Muscle of leg (tissue), 11 donors: ENCODE data around the gene ARL3. TPM values are rescaled to one million over a fixed set of nuclear protein-coding genes. Genes with fewer than 3 reads are reported as not detected.
"Not testable (repeated sequence)": the region's sequence is repeated elsewhere in the genome, so short reads cannot be mapped to it uniquely, and the experiment has no call there.

Experiments used
- DNase-seq: peaks from one replicate; pipeline ENCODE4 v3.0.0; 2013
- H3K27ac ChIP-seq: one replicate; pipeline ENCODE4 v1.5.1; 2013; ENCODE audit warnings: mild to moderate bottlenecking, low read length, control low read depth
- H3K27me3 ChIP-seq: one replicate; pipeline ENCODE4 v1.6.1; 2013; ENCODE audit warnings: low read length; ENCODE audit not compliant: control insufficient read depth, insufficient read depth
- H3K36me3 ChIP-seq: one replicate; pipeline ENCODE4 v1.6.1; 2013; ENCODE audit warnings: low read length; ENCODE audit not compliant: control insufficient read depth, insufficient read depth
- H3K4me1 ChIP-seq: one replicate; pipeline ENCODE4 v1.6.1; 2013; ENCODE audit warnings: low read length; ENCODE audit not compliant: control insufficient read depth, insufficient read depth
- H3K4me3 ChIP-seq: one replicate; pipeline ENCODE4 v1.5.1; 2013; ENCODE audit warnings: low read length, control low read depth
- H3K9me3 ChIP-seq: replicated peaks from 2 replicates; pipeline ENCODE4 v1.6.1; 2013; ENCODE audit warnings: low read depth, low read length; ENCODE audit not compliant: control insufficient read depth
- WGBS: methylation state at CpG from one replicate; pipeline ENCODE4 v1.1.5; 2013; ENCODE audit warnings: missing lambda C conversion rate; ENCODE audit not compliant: insufficient coverage; 5-methylcytosine and 5-hydroxymethylcytosine counted together
- polyA plus RNA-seq, 8 donors: library from polyadenylated mRNA; unstranded; fragments of 120-200 nt; gene quantifications; one replicate each; pipeline versions ENCODE4 v1.2.1 to v1.2.3, GENCODE V29; 2013; ENCODE audit warnings: inconsistent platforms in 1 of 8, low replicate concordance in 1 of 8; ENCODE audit not compliant: insufficient read length in 8 of 8, insufficient read depth in 1 of 8
- total RNA-seq: library from RNA; stranded (reverse); fragments of 120-200 nt; gene quantifications from one replicate; pipeline ENCODE4 v1.2.4, GENCODE V29; 2013

The ARL3 gene
- total and polyA plus RNA-seq, 9 donors: 7.6 to 15.8 (median 13.8) TPM

- Histone ChIP-seq H3K4me3 (no peak overlapping the region), H3K4me1 (no peaks in the 10 kb centered on the region), H3K27ac (no peak overlapping the region), H3K36me3 (peaks cover 7% of the 10 kb centered on the region), H3K27me3 (no peaks in the 10 kb centered on the region), H3K9me3 (no peaks in the 10 kb centered on the region)
- DNase-seq: no peak
- WGBS: 20% methylated on average over 1 of the region's 2 CpGs
These were observed 8.7 kb downstream of the ARL3 start for GRCh38 chr10:102705531-102705930.

DNA sequence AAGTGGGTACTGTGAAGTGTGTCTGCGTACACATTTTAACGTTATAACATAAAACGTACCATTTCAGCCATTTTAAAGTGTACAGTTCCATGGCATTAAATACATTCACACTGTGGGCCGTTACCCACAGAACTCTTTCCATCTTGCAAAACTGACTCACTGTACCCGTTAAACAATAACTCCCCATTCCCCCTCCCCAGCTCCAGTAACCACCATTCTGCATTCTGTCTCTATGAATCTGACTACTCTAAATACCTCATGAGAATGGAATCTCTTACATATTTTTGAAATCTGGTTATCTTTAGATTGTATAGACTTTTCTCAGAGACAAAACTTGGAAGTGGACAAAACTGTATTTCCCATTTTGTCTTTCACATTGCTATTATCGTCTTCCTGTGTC is 9.3 kb downstream of the ARL3 start:
- Histone ChIP-seq H3K9me3 (no peaks in the 10 kb centered on the region), H3K36me3 (peaks cover 8% of the 10 kb centered on the region), H3K4me3 (no peak overlapping the region), H3K4me1 (no peaks in the 10 kb centered on the region), H3K27me3 (no peaks in the 10 kb centered on the region), H3K27ac (no peak overlapping the region)
- WGBS: 87% methylated on average over 3 of the region's 6 CpGs
- DNase-seq: no peak

- no peak overlapping the region for H3K27ac ChIP-seq
- no peaks in the 10 kb centered on the region for H3K9me3 ChIP-seq
- H3K27me3 ChIP-seq: no peaks in the 10 kb centered on the region
- no peak overlapping the region for H3K4me3 ChIP-seq
- no peak for DNase-seq
- 60% methylated on average over 1 of the region's 2 CpGs for WGBS
- H3K4me1 ChIP-seq: no peaks in the 10 kb centered on the region
- peaks cover 21% of the 10 kb centered on the region for H3K36me3 ChIP-seq
These were observed 11.5 kb downstream of the ARL3 start for GRCh38 chr10:102702742-102703141.

DNA sequence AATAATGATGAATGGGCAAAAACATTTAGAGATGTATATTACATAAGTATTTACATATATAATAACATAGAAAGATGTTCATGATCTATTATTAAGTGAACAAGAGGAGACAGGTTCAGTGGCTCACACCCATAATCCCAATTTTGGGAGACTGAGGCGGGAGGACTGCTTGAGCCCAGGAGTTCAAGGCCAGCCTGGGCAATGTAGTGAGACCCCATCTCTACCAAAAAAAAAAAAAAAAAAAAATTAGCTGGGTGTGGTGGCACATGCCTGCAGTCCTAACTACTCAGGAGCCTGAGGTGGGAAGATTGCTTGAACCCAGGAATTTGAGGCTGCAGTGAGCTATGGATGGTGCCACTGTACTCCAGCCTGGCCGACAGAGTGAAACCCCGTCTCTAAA is 12.4 kb downstream of the ARL3 start:
- Histone ChIP-seq H3K4me1 (no peaks in the 10 kb centered on the region), H3K36me3 (peaks cover 30% of the 10 kb centered on the region), H3K27ac (no peak overlapping the region), H3K9me3 (no peaks in the 10 kb centered on the region), H3K4me3 (no peak overlapping the region), H3K27me3 (no peaks in the 10 kb centered on the region)
- WGBS: no CpG with 5 or more reads among the region's 3 CpGs
- DNase-seq: no peak

- no CpG with 5 or more reads among the region's 3 CpGs for WGBS
- no peaks in the 10 kb centered on the region for H3K9me3 ChIP-seq
- H3K27ac ChIP-seq: no peak overlapping the region
- peak; percentile 41 for DNase-seq
- H3K4me3 ChIP-seq: no peak overlapping the region
- H3K27me3 ChIP-seq: no peaks in the 10 kb centered on the region
- peaks cover 35% of the 10 kb centered on the region for H3K36me3 ChIP-seq
- no peaks in the 10 kb centered on the region for H3K4me1 ChIP-seq
These were observed 12.9 kb downstream of the ARL3 start for GRCh38 chr10:102701272-102701671.

- H3K27ac ChIP-seq: no peak overlapping the region
- WGBS: no CpG with 5 or more reads among the region's 2 CpGs
- H3K4me1 ChIP-seq: no peaks in the 10 kb centered on the region
- no peaks in the 10 kb centered on the region for H3K9me3 ChIP-seq
- no peaks in the 10 kb centered on the region for H3K27me3 ChIP-seq
- H3K4me3 ChIP-seq: no peak overlapping the region
- no peak for DNase-seq
- peaks cover 28% of the 10 kb centered on the region for H3K36me3 ChIP-seq
These were observed 15.3 kb downstream of the ARL3 start for GRCh38 chr10:102698894-102699293.

DNA sequence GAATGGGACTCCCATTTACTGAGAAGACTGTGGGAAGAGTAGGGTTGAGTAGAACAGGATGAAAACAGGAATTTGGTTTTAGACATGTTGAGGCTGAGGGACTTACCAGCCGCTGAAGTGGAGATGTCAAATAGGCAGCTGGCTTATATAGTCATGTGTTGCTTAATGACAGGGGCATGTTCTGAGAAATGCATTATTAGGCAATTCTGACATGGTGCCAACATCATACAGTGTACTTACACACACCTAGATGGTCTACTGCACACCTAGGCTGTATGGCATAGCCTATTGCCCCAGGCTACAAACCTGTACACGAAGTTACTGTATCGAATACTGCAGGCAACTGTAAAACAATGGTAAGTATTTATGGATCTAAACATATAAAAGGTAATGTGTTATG is 17.5 kb downstream of the ARL3 start:
- no peak overlapping the region for H3K27ac ChIP-seq
- no peaks in the 10 kb centered on the region for H3K9me3 ChIP-seq
- DNase-seq: no peak
- H3K4me3 ChIP-seq: no peak overlapping the region
- H3K36me3 ChIP-seq: peaks cover 29% of the 10 kb centered on the region
- H3K4me1 ChIP-seq: no peaks in the 10 kb centered on the region
- no peaks in the 10 kb centered on the region for H3K27me3 ChIP-seq
- no CpG with 5 or more reads among the region's 3 CpGs for WGBS

DNA sequence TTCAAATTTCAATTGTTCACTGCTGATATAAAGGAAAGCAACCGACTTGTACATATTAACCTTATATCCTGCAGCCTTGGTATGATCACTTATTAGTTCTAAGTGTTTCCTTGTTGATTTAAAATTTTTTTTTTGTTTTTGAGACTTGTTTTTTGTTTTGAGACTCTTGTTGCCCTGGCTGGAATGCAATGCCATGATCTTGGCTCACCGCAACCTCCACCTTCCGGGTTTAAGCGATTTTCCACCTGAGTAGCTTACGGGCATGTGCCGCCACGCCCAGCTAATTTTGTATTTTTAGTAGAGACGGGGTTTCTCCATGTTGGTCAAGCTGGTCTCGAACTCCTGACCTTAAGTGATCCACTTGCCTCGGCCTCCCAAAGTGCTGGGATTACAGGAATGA is 18.8 kb downstream of the ARL3 start:
- not testable (repeated sequence) for H3K27me3 ChIP-seq, H3K4me3 ChIP-seq, H3K27ac ChIP-seq, H3K9me3 ChIP-seq, H3K4me1 ChIP-seq, DNase-seq
- peaks cover 29% of the 10 kb centered on the region for H3K36me3 ChIP-seq
- 95% methylated on average over 6 of the region's 10 CpGs for WGBS

- H3K36me3 ChIP-seq: peaks cover 13% of the 10 kb centered on the region
- WGBS: 64% methylated on average over 2 of the region's 8 CpGs
These were observed 22.7 kb downstream of the ARL3 start for GRCh38 chr10:102691285-102692066.

DNA sequence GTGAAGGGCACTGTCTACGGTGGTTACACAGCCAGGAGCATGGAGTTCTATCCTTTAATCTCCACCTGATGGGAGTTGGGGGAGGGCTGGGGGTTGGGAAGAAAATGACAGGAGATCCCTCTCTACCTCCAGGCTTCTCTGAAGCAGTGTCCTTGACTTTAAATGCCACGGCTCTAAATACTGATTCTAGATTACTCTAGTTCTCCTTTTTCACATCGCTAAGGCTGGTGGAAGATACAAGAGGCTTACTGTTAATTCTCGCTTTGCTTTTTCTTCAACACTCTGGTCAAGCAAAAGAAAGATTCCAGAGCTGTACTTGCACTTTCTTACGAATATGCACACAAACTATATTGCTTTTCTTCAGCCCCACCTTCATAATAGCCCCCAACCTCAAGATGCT is 30.5 kb downstream of the ARL3 start:
- Histone ChIP-seq H3K27me3 (no peaks in the 10 kb centered on the region), H3K27ac (no peak overlapping the region), H3K4me3 (no peak overlapping the region), H3K4me1 (peaks cover 10% of the 10 kb centered on the region), H3K36me3 (peaks cover 29% of the 10 kb centered on the region), H3K9me3 (no peaks in the 10 kb centered on the region)
- 95% methylated on average over 3 of the region's 5 CpGs for WGBS
- DNase-seq: no peak

More at GRCh38 chr10:102691285-102692066, 22.7 kb downstream of the ARL3 start:
- Histone ChIP-seq H3K4me1 (no peaks in the 10 kb centered on the region), H3K4me3 (no peak overlapping the region), H3K9me3 (no peaks in the 10 kb centered on the region), H3K27me3 (no peaks in the 10 kb centered on the region), H3K27ac (no peak overlapping the region)
- no peak for DNase-seq

- Histone ChIP-seq H3K36me3 (peaks cover 24% of the 10 kb centered on the region), H3K27ac (no peak overlapping the region), H3K4me3 (no peak overlapping the region), H3K27me3 (no peaks in the 10 kb centered on the region), H3K9me3 (no peaks in the 10 kb centered on the region), H3K4me1 (peaks cover 17% of the 10 kb centered on the region)
- WGBS: no CpG with 5 or more reads among the region's 4 CpGs
- DNase-seq: no peak
These were observed 31.2 kb downstream of the ARL3 start for GRCh38 chr10:102682981-102683380.
